Measurements from ENCODE around the gene THNSL1. TPM values are rescaled to one million over a fixed set of nuclear protein-coding genes. Genes with fewer than 3 reads are reported as not detected.
"Not testable (repeated sequence)": the region's sequence is repeated elsewhere in the genome, so short reads cannot be mapped to it uniquely, and the experiment has no call there.

The THNSL1 gene, protein sequence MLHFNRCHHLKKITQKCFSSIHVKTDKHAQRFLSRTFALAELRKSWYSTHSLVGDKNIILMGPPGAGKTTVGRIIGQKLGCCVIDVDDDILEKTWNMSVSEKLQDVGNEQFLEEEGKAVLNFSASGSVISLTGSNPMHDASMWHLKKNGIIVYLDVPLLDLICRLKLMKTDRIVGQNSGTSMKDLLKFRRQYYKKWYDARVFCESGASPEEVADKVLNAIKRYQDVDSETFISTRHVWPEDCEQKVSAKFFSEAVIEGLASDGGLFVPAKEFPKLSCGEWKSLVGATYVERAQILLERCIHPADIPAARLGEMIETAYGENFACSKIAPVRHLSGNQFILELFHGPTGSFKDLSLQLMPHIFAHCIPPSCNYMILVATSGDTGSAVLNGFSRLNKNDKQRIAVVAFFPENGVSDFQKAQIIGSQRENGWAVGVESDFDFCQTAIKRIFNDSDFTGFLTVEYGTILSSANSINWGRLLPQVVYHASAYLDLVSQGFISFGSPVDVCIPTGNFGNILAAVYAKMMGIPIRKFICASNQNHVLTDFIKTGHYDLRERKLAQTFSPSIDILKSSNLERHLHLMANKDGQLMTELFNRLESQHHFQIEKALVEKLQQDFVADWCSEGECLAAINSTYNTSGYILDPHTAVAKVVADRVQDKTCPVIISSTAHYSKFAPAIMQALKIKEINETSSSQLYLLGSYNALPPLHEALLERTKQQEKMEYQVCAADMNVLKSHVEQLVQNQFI
- 2.7 and 4.0 TPM in 2 replicates for total RNA-seq

DNA sequence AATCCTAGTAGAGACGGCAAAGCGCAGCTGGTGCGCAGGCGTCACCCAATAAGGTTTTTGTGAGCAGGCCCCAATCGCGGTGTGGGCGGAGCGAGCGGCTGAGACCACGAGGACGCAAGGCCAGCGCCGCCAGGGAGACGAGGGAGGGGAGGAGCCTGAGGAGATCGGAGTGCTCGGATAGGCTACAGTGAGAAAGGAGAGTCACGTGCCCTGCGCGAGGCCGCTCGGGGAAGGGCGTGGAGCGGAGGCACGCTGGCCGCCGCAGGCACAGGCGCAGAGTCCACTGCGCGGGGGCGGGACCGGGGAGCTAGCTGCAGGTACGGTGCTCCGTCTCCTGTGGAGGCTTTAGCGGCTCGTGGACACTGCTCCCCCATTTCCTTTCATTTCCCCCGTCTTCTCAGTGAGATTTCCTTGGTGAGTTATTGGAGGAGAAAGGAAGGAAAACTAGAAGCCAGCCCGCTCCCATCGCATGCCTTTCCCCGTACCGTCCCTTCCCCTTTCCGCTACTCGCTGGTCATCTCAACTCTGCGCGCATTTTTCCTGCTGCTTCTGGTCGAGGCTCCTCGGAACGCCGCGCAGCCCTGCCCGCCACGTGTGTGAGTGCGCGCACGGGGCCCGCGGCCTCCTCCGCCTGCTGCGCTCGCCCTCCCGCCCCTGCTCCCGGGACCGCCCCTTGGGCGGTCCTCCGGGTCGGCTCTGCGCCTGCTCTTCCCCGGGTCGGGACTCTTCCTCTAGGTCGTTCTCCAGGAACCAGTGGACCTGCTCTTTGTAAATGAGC is at the start of gene THNSL1:
TSS of gene THNSL1 (plus strand) at position 237 of the 778 bp plus-strand sequence. CDS start 6,612 bp downstream, outside the sequence.
- peak; percentile 95 for DNase-seq (ENCODE audit: low read depth, low spot score)

DNA sequence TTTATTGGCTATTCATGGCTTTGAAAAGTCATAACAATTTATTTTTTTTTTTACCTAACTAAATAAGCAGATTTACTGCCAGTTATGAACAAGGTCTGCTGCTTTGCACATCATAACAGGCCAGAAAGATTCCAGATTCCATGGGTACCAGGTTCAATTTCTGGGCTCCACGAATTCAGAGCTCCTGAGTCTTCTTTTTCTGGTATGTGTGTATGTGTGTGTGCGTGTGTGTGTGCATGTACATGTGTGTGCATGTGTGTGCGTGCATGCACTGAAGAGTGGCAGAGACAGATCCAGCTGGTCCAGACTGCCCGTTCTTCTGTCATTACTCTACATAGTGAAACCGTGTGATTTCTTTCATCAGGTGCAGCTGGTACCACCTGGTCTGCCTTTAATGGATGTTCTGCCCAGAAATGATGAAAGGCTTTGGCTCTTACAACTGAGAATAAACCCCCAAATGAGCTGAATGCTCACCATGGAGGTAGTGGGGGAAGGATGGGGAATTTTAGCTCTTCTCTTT is 49.4 kb upstream of the THNSL1 start:
- no peak for DNase-seq (ENCODE audit: low read depth, low spot score)

DNA sequence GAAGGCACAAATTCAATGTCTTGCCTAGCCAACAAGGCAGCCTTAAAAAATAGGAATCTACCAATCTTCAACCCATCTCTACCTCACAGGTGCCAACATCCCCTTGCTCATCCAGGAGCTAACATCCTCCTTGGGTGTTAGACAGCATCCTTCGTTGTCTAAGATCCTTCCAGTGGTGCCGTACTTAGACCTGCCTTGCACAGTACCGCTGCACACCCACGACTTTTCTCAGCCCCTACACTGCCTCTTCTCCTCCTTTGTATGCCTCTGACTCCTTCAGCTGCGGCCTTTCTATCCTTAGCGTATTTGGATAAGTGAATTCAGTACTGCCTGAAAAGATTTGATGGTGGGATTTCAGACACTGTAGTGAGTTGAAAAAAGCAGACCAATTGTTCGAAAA is 48.1 kb upstream of the THNSL1 start:
- DNase-seq (ENCODE audit: low read depth, low spot score) = no peak

DNA sequence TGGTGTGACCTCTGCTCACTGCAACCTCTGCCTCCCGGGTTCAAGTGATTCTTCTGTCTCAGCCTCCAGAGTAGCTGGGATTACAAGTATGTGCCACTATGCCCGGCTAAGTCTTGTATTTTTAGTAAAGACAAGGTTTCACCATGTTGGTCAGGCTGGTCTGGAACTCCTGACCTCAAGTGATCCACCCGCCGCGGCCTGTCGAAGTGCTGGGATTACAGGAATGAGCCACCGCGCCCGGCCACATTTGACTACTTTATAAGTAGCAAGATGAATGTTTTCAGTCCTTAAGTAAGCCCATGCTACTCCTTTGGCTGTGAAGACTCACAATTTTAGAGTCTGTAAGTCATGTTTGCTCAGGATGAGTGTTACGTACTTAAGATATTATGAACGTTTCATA is 47.5 kb upstream of the THNSL1 start:
- DNase-seq (ENCODE audit: low read depth, low spot score) = not testable (repeated sequence)

DNA sequence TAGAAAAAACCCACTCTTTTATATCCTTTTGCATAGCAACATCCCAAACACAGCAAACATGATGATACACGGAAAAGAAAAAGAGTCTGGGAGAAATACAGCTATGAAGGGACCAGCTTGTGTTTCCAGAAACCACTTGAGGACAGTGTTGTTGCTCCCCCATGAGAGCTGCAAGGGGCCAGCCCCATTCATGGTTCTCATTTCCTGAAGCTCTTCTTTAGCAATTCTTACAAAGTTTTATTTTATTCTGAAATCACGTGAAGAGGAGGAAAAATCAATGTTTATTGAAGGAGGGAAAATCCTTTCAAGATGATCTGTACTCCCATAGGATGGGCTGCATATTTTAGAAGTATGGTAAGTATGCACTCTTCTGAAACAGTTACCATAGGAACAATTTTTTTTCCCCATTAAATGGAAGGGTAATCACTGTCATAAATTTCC is 46.6 kb upstream of the THNSL1 start:
- no peak for DNase-seq (ENCODE audit: low read depth, low spot score)

DNA sequence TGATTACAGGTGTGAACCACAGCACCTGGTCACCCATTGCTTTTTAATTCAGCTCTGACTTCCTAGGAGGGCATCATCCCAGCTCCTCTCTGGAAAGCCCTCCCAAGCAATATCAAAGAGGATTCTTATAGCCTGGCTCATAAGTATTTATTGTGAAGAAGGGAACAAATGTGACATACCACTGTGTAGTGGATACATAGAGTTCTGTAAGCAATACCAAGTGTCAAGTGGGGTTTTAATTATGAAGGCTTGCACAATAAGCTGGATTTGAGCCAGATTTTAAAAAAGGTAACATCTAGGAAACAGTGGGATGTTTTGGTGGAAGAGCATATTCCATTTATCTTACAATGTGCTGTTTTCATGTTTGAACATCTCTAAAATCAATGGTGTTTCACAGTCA is 45.0 kb upstream of the THNSL1 start:
- DNase-seq (ENCODE audit: low read depth, low spot score) = no peak

DNA sequence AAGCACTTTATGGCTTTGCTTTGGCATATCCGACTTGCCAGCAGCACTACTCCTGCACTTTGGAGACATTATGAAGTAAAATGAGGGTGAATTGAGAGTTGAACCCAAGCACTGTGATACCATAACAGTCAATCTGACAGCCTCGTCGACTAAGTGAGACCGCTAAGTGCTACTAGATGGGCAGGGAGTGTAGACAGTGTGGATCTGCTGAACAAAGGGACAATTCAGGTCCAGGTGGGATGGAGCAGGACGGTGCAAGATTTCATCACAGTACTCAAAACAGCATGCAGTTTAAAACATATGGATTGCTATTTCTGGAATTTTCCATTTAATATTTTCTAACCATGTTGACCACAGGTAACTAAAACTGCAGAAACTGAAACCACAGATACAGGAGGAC is 43.2 kb upstream of the THNSL1 start:
- no peak for DNase-seq (ENCODE audit: low read depth, low spot score)

DNA sequence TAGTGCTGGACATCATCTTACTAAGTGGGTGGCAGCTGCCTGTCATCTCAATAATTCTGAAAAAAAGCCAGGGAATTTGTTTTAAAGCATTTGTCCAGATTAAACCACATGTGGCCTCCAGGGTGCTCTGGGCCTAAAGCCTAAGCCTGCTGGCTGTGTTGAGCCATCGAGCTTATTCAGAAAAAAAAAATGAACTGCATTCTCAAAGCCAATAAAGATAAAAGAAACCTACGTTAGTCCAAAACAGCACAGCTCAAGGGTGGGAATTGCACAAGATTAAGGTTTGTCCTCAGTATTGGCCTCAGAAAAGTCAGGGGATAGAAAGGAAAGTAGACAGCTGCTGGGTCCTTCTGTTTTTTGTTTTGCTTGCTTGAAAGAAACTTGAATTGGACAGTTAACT is 41.4 kb upstream of the THNSL1 start:
- DNase-seq (ENCODE audit: low read depth, low spot score) = no peak

DNA sequence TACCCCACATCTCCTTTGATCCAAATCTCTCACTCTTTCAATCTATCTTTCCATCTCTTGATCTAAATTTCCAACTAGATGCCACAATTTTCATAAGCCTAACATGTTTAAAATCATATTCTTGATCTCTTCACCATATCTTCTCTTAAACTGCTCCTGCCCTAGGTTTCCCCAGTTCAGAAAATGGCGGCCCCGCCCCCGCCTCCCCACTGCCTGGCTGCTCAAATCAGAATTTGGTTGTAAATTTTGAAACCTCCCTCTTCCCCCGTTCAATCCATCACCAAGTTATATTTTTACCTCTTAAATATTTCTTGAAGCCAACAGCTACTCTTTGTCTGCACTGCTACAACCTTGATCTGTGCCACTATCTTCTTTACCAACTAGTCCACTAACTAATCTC is 36.7 kb upstream of the THNSL1 start:
- no peak for DNase-seq (ENCODE audit: low read depth, low spot score)

DNA sequence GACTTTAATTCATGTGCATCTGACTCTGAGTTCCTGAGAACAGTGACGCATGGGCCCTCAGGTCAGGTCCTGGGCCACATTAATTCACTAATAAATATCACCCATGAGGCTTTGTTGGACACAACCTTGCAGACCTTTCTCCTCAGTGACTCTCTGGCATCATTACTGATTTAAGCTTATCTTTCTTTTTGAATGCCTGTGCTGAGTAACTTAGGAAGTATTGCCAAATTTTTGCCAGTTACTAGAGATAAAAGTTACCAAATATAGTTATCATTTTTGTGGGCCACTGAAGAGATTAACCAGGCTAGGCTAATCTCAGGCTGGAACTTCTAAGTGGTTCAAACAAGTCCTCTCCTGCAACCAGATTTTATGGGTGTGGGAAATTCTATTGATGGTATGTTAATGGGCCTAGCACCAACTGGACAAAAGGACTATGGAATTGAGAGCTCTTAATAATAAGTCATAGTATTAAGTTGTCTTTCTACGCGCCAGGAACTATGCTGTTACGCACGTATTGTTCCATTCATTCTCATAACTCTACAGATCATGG is 35.2 kb upstream of the THNSL1 start:
- no peak for DNase-seq (ENCODE audit: low read depth, low spot score)

DNA sequence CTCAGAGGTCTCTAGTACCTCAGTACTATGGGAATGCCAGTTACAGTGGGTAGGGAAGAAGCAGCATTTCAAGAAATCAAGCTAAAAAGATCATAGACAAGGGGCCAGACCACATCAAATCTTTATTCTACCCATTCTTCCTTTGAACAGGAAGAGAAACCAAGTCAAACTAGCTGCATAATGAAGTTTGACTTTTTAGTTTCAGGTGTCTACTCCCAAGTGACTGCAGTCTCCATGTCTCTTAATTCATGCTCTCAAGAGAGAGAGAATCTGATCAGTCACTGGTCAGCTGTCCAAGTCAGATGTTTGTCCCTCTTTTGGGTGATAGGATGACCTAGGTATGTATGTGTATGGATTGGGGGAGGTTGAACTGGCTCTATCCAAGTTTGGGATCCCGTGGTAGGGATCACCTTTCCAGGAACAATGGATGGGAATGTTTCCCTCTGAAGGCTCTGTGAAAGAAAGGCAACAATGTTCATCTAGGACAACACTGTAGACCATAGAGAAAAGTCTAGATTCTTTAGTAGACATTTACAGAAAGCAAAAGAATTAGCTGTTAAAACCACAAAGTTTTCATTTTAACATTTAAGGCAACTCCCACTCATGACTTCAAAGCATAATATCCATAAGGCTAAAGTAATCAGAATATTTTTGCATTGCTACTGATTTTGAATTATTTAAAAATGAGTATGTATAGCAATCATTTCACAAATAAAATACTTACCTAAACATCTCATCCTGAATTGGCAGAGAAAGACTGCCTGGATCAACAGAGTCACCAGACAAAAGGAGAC is 33.9 kb upstream of the THNSL1 start:
- no peak for DNase-seq (ENCODE audit: low read depth, low spot score)

DNA sequence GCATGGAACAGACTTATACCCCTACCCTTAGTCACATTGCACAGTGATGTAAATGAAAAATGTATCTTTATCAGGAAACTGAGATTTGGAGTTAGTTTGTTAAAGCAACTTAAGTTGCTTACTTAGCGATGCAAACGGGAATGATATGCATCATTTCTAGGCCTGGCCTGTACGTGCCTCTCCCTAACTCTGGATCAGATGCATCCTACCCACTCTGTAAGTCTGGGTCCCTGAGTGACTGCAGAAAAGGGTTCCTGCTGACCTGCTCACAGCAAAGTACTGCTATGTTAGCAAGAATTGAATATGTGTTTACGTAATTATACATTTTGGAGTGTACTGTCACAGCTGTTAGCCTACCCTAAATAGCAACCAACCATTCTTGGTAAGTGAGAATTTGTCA is 33.3 kb upstream of the THNSL1 start:
- no peak for DNase-seq (ENCODE audit: low read depth, low spot score)

DNA sequence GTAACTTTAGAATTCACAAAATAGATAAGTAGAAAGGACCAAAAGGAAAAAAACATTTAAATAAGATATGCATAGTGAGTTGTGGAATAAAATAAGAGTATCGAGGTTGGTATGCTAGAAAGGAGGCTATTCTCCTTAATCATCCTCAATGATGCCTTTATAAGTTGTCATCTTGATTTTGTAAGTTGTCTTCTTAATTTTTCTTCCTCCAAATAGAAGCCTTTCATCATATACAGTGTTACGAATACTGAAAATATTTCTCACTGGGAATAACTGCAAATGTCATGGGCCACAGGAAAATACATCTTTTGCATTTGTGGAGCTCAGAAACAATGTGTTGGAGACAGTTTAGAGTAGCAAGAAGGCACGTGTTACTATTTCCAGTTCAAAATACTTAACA is 32.5 kb upstream of the THNSL1 start:
- no peak for DNase-seq (ENCODE audit: low read depth, low spot score)

DNA sequence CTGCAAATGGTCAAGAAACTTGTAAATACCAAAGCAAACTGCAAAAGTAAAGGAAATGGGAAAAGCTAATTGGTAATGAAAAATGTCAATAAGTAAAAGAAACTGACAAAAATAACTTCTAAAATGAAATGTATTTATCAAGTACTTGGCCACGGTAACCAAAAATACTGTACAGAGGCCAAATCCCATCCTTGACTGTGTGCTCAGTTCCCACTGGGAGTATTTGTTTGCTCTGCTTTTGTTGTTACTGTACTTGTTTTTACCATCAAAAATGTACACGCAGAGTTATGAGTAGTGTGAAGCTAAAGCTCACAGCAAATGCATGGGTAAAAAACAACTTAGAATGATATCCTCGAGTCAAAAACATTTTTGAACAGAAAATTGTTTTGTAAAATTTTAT is 31.5 kb upstream of the THNSL1 start:
- DNase-seq (ENCODE audit: low read depth, low spot score) = no peak

DNA sequence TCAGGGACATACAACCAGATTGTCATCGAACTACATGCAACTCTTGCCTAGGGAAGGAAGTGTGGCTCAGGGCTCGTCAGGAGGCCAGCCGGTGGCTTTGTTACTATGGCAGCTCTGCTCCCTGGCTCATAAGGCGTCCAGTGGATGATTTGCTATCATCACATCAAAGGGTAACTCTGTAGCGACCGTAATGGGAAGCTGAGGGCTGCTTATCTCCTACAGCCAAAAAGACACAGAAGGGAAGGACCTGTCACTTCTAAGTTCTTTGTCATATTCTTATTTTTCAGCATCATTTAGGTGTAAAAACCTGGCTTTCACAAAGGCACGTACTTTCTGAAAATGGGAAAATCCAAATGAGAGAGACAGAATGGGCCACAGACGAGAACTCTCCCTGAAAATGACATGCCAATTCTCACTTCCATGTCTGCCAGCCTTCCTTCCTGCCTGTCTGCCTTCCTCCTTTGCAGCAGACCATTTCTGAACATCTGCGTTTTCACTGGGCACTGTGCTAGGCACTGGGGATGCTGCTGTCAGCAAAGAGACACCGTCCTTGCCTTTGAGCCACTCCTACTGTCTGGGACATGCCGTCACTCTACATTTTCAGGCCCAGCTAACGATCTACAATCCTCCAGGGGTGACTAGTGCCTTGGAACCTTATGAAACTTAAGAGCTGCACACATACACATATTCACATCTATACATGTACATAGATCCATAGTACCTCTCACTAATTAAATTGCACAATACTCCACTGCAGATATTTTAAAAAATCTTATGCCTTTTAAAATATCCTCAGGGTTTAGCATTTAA is 27.4 kb upstream of the THNSL1 start:
- no peak for DNase-seq (ENCODE audit: low read depth, low spot score)

DNA sequence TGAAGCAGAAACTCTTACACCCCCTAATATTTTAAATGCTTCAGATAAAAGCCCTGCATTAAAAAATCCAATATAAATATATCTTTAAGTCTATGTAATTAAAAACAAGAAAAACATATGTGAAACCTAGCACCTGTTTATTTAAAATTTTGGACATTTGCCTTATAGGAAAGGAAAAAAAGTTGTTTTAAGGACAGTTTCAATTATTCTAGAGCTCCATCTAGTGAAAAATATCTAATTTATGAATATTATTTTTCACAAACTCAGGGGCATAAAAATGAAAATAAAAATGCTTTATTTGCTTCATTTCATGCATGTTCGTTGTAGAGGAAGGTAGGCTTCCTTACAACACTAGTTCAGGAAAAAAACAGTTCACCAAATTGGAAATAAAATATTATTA is 26.5 kb upstream of the THNSL1 start:
- no peak for DNase-seq (ENCODE audit: low read depth, low spot score)

DNA sequence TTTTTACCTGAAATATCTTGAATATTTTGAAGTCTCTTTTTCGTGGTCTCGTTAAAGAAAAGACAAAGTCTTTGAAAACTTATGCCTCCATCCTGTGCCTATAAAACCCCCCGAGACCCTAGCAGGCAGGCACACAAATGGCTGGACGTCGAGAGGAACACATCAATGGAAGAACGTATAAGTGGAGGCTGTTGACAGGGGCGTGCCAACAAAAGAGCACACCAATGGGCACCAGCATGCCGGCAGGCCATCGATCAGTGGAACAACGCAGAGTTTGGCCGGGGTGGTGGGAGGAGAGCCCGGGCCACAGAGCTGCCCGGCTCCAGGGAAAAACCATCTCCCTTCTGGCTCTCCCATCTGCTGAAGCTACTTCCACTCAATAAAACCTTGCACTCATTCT is 25.1 kb upstream of the THNSL1 start:
- no peak for DNase-seq (ENCODE audit: low read depth, low spot score)

DNA sequence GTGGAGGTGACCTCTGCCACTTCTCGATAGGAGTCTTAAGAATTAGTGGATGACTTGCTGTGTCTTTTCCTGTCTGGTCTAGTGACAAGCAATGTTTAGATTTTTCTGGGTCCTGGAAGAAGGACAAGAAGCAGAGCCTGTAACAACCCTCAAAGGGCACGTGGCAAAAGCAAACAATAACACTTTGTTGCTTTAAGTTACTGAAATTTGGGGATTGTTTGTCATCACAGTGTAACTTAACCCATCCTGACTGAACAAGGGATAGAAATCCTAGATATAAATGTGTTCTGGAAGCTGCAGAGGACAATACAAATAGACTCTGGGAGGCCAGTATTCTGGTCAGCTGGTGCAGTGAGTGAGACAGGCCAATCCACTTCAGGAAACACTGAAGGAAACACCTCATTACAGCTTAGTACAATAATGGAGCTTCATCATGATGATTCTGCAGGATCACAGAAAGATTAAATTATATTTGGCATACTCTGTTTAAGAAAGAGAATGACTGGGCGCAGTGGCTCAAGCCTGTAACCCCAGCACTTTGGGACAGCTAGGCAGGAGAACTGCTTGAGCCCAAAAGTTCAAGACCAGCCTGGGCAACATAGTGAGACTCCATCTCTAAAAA is 23.8 kb upstream of the THNSL1 start:
- no peak for DNase-seq (ENCODE audit: low read depth, low spot score)

DNA sequence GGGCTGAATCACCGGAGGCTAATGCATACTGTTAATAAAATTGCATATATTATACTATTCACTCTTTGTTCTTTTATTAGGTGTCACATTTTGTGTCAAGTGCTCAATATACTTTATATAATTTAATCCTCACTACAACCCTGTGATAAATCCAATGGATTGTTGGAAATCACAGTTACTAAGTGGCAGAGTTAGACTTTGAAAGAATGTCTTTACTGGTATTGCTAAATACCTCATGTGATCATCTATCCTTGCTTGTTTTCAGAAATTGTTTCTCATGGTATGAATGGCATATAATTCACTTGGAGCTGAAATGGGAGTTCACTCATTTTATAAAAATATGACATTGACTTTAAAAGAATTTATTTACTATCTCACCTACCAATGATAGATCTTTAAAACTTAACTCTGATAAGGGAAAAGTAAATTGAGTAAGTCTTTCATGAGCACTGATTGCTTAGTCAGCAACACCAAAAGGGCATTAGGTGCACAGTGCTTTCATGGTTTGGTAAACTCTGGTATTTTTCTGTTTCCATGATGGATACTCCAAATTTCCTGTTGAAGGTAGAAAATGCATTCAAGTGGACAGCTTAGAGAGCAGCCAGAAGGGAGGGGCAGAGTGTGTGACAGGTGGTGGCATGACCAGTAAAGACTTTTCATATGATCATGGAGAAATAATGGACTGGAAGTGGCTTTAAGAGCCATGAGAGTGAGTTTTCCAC is 23.0 kb upstream of the THNSL1 start:
- no peak for DNase-seq (ENCODE audit: low read depth, low spot score)

All from pulmonary artery endothelial cell (primary cell).